ENCODE measurements around the gene CCDC187.

The CCDC187 gene

DNA sequence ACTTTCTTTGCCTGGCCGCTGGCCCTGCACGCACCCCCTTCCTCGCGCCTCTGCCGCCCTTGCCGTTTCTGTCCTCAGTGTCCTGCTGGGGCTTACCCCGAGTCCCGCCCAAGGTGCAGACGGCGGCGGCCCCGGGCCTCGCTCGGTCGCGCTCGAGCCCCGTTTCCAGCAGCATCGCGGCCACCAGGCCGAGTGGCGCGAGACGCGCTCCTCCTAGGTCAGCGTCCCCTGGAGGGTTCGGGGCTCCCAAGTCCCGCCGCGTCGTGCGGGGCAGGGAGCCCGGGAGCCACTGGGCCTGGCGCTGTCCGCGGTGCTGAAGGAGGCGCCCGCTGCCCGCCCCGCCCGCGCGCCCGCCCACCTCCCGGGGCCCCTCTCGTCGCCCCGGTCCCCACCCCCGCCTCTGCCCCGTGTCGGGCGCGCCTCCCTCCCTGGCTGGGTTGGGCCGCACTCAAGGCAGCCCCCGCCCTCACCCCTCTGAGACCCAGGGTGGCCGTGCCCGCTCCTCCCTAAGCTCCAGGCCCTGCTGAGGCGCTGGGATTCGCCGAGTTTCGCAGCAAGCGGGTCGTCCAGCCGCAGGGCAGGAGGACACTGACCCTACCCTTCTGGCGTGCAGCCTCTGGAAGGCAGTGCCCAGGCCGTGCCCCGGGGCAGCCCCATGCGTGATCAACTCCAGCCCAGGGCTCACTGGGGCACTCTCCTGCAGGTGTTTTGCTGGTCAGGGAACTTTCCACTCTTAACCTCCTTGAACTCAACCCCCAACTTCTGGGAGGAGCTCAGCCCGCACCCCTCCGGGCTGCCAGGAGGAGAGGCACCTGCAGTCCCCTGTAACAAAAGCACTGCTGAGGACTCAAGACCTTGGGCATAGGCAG lies 98.8 kb downstream of the CCDC187 start, which contains the start of gene LHX3:
Gene LHX3, minus strand, starts transcription at position 291 of the 869 bp plus-strand sequence. Its CDS starts 116 bp downstream, at position 175.
- Histone ChIP-seq H3K4me1 (ENCODE audit: insufficient read depth, insufficient read length) (peaks cover 26% of the 10 kb centered on the region), H3K9me3 (ENCODE audit: insufficient read depth, low read length) (no peaks in the 10 kb centered on the region), H3K9ac (ENCODE audit: insufficient read length, low read depth) (no peak within 1 kb of the TSS), H3K27me3 (ENCODE audit: insufficient read depth, insufficient read length) (peaks cover 58% of the 10 kb centered on the region), H3K4me3 (ENCODE audit: insufficient read length, low read depth) (no peak within 1 kb of the TSS), H3K36me3 (ENCODE audit: insufficient read depth, insufficient read length, low read length) (peaks cover 35% of the 10 kb centered on the region)
- no peak for TF ChIP-seq SUZ12 (IDR thresholded peaks at IDR 0.05; ENCODE audit: extremely low read depth, insufficient read depth, insufficient read length)
- no peak for TF ChIP-seq YY1 (IDR thresholded peaks at IDR 0.05; ENCODE audit: insufficient read depth, insufficient read length)
- TF ChIP-seq ZNF274 (IDR thresholded peaks at IDR 0.05; ENCODE audit: low read depth, low read length) = no peak
- no peak for DNase-seq (ENCODE audit: low read depth, low spot score)

DNA sequence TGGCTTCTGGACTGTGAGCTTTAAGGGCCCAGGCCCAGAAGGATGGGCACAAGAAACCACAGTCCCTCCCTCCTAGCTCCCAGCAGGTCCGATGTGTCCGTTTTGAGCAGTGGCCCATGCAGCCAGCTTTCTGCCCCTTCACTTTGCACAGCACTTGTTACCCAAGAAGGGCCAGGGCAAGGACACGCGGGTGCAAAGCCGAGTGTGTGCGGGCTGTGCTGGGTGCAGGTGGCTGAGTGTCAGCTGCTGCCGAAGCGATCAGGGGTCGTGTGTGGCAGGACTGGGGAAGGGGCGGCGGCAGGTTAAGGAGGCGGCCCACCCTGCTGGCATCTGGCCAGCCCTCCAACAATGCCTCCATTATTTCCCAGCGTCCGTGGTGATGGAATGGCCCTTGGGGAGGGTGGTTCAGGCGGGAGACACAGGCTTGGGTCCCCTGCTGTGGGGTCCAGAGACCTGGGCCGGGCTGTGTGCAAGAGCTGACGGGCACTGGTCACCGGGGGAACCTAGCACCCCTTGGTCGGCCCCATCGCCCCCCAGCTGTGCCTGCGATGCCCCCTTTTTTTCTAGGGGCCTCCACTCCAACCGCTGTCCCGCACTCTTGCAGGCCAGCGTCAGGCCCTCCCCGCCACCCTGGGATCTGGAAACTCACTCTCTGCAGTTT lies 99.6 kb downstream of the CCDC187 start:
- peaks cover 28% of the 10 kb centered on the region for H3K36me3 ChIP-seq (ENCODE audit: insufficient read depth, insufficient read length, low read length)
- peaks cover 66% of the 10 kb centered on the region for H3K27me3 ChIP-seq (ENCODE audit: insufficient read depth, insufficient read length)
- no peak overlapping the region for H3K4me3 ChIP-seq (ENCODE audit: insufficient read length, low read depth)
- H3K9me3 ChIP-seq (ENCODE audit: insufficient read depth, low read length) = no peaks in the 10 kb centered on the region
- TF ChIP-seq SUZ12 (IDR thresholded peaks at IDR 0.05; ENCODE audit: extremely low read depth, insufficient read depth, insufficient read length) (no peak), YY1 (IDR thresholded peaks at IDR 0.05; ENCODE audit: insufficient read depth, insufficient read length) (no peak), ZNF274 (IDR thresholded peaks at IDR 0.05; ENCODE audit: low read depth, low read length) (no peak)
- peaks cover 24% of the 10 kb centered on the region for H3K4me1 ChIP-seq (ENCODE audit: insufficient read depth, insufficient read length)
- no peak for DNase-seq (ENCODE audit: low read depth, low spot score)
- H3K9ac ChIP-seq (ENCODE audit: insufficient read length, low read depth) = no peak overlapping the region

DNA sequence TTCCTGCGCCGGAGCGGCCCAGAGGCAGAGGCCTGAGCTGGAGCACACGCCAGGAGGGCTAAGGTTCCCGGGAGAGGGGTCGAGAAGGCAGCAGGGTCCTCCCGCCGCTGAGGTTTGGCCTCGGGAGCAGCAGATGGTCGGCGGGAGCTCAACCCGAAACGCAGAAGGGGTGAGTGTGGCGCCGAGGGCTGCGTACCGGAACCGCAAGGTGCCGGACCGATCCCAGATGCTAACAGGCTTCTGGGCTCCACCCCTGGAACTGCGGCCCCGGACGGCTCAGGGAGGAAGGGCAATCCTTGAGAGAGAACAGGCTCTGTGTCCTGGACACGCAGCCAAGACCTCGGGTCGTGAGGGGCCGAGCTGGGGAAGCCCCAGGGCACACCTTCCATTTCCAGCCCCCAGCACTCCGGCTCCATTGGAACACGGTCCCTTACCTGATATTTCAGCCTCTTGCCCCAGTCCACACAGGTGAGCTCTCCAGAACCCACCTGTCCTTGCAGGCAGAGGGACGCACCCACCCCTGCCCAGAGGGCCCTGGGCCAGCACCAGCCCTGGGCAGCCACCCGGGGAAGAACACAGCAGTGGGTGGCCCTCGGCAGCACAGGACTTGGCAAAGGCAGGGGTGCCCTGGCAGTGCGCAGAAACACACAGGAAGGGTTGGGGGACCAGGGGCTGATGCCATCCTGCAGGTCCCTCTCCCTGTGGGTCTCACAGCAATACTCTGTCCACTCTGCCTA lies 100.3 kb downstream of the CCDC187 start:
- no peak for DNase-seq (ENCODE audit: low read depth, low spot score)
- H3K9ac ChIP-seq (ENCODE audit: insufficient read length, low read depth) = no peak overlapping the region
- H3K36me3 ChIP-seq (ENCODE audit: insufficient read depth, insufficient read length, low read length) = peaks cover 21% of the 10 kb centered on the region
- H3K9me3 ChIP-seq (ENCODE audit: insufficient read depth, low read length) = no peaks in the 10 kb centered on the region
- H3K27me3 ChIP-seq (ENCODE audit: insufficient read depth, insufficient read length) = peaks cover 72% of the 10 kb centered on the region
- H3K4me1 ChIP-seq (ENCODE audit: insufficient read depth, insufficient read length) = peaks cover 17% of the 10 kb centered on the region
- TF ChIP-seq SUZ12 (IDR thresholded peaks at IDR 0.05; ENCODE audit: extremely low read depth, insufficient read depth, insufficient read length) (no peak), YY1 (IDR thresholded peaks at IDR 0.05; ENCODE audit: insufficient read depth, insufficient read length) (no peak), ZNF274 (IDR thresholded peaks at IDR 0.05; ENCODE audit: low read depth, low read length) (no peak)
- peak overlapping the region; percentile 5 for H3K4me3 ChIP-seq (ENCODE audit: insufficient read length, low read depth)

DNA sequence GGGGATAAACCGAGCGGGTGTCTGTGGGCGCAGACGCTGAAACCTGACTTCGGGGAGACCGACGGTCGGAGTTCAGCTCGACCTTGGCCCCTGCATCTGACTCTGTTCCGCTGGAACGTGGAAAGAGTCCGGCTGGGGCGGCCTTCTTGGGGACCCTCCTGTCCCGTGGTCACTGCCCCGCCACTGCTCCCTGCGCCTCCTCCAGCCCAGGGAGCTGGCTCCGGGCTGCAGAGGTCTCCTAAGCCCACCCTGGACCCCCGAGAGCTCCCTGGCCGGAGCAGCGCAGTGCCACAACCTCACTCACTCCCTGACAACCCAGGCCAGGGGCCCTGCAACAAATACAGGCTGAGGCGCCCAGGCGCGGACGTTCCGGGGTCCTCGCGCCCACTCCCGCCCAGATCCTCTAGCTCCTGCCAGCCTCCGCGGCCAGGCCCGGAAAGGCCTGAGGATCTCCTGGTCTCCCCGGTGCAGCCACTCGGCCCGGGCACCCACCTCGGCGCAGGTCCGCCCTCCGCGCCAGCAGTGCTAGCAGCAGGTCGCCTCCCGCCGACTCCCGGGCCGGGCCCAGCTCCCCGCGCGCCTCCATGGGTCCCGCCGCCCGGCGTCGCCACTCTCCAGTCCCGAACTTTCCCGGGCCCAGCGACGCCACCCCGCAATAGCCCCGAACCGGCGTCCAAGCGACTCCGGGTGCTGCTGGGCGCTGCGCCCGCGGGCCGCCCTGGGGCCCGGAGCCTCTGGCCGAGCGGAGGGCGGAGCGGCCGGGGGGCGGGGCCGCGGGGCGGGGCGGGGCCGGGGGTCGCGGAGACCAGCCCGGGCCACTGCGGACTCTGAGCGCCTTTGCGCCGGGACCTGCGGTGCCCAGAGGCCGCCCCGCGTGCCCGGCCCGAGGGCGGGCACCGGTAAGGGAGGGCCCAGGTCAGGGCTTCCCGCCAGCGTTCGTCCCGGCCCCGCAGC lies 101.2 kb downstream of the CCDC187 start:
- peak overlapping the region; percentile 15 for H3K4me3 ChIP-seq (ENCODE audit: insufficient read length, low read depth)

DNA sequence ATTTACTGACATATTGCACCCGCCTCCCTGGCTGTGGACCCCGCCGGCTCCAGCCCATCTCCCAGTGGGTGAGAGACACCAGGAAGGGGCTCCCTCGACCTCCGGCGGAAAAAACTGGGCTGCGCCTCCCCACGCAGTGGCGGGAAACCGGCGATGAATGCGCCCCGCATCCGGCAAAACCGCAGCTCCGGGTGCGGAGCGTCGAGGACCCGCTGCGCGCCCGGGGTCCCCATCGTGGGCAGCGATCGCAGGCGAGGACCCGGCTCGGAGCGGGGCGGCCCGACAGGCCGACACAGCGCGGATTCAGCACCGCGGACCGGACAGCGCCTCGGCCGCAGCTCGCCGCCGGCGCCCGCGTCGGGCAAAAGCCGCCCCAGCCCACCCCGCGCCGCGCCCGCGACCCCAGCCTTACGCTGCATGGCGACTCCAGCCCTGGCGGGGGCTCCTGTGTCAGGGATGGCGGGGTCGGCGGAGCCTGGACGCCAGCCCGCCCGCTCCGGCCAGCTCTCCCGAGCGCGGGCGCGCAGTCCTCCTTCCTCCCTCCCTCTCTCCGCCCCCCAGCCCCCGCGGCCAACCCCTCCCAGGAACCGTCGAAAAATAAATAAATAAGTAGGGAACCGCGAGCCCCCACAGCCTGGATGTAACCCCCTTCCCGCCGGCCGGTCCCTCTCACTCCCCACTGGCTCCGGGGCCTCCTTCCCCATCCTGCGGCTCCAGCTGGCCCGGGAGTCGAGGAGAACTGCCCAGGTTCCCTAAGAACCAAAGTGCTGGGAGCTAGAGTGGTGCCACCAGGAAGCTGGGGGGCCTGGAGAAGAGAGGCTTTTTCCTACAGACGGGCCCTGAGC lies 102.1 kb downstream of the CCDC187 start:
- no peak overlapping the region for H3K4me3 ChIP-seq (ENCODE audit: insufficient read length, low read depth)
- peaks cover 23% of the 10 kb centered on the region for H3K4me1 ChIP-seq (ENCODE audit: insufficient read depth, insufficient read length)
- H3K9me3 ChIP-seq (ENCODE audit: insufficient read depth, low read length) = no peaks in the 10 kb centered on the region
- H3K36me3 ChIP-seq (ENCODE audit: insufficient read depth, insufficient read length, low read length) = peaks cover 10% of the 10 kb centered on the region
- H3K9ac ChIP-seq (ENCODE audit: insufficient read length, low read depth) = no peak overlapping the region
- H3K27me3 ChIP-seq (ENCODE audit: insufficient read depth, insufficient read length) = peaks cover 89% of the 10 kb centered on the region
- TF ChIP-seq SUZ12 (IDR thresholded peaks at IDR 0.05; ENCODE audit: extremely low read depth, insufficient read depth, insufficient read length) (peak; percentile 91), YY1 (IDR thresholded peaks at IDR 0.05; ENCODE audit: insufficient read depth, insufficient read length) (no peak)
- DNase-seq (ENCODE audit: low read depth, low spot score) = no peak

More for the DNA sequence above, 101.2 kb downstream of the CCDC187 start:
- DNase-seq (ENCODE audit: low read depth, low spot score) = no peak
- H3K36me3 ChIP-seq (ENCODE audit: insufficient read depth, insufficient read length, low read length) = peaks cover 14% of the 10 kb centered on the region
- TF ChIP-seq SUZ12 (IDR thresholded peaks at IDR 0.05; ENCODE audit: extremely low read depth, insufficient read depth, insufficient read length) (peak; percentile 46), YY1 (IDR thresholded peaks at IDR 0.05; ENCODE audit: insufficient read depth, insufficient read length) (no peak), ZNF274 (IDR thresholded peaks at IDR 0.05; ENCODE audit: low read depth, low read length) (no peak)
- H3K4me1 ChIP-seq (ENCODE audit: insufficient read depth, insufficient read length) = peaks cover 17% of the 10 kb centered on the region
- no peak overlapping the region for H3K9ac ChIP-seq (ENCODE audit: insufficient read length, low read depth)
- no peaks in the 10 kb centered on the region for H3K9me3 ChIP-seq (ENCODE audit: insufficient read depth, low read length)
- H3K27me3 ChIP-seq (ENCODE audit: insufficient read depth, insufficient read length) = peaks cover 80% of the 10 kb centered on the region

Data from NT2/D1 (cell line).